Panc1 (cell line): Measurements from ENCODE around the gene ZNF486. TPM values are rescaled to one million over a fixed set of nuclear protein-coding genes. Genes with fewer than 3 reads are reported as not detected.
"Not testable (repeated sequence)": the region's sequence is repeated elsewhere in the genome, so short reads cannot be mapped to it uniquely, and the experiment has no call there.

ENCODE experiments used
- ATAC-seq: fragments of 200-7000 bp; cut with Tn5 transposase; 2 replicates; pipeline ENCODE4 v1.9.1; 2020; ENCODE audit warnings: mild to moderate bottlenecking, moderate library complexity
- BruUV-seq: library from RNA; stranded (reverse); fragments of 400-500 nt; replicated peaks from 2 replicates; lab custom pipeline; 2021; lab: Mats Ljungman, UMichigan
- CTCF ChIA-PET: fragments of 300-600 bp; sonication (Branson Sonifier 250); formaldehyde crosslinking; loops from one replicate; lab custom pipeline; 2022; ENCODE audit warnings: antibody characterized with exemption; lab: Charles Lee
- POLR2A ChIA-PET: fragments of 300-600 bp; sonication (Branson Sonifier 250); formaldehyde crosslinking; loops from one replicate; lab custom pipeline; 2022; ENCODE audit warnings: antibody characterized with exemption; lab: Charles Lee
- DNase-seq: peaks from one replicate; pipeline ENCODE4 v3.0.0-alpha.2; 2010; ENCODE audit warnings: low read depth, low spot score
- H3K27ac ChIP-seq: 2 replicates; pipeline ENCODE4 v1.5.1; 2011; ENCODE audit warnings: mild to moderate bottlenecking, low read length, inconsistent platforms
- H3K27me3 ChIP-seq: fragments of 200-500 bp; sonication (Bioruptor generic); 2 replicates; pipeline ENCODE4 v1.6.0; 2014; ENCODE audit warnings: low read length, inconsistent platforms; ENCODE audit not compliant: control insufficient read depth, insufficient read depth
- H3K36me3 ChIP-seq: fragments of 200-500 bp; sonication (Bioruptor generic); 2 replicates; pipeline ENCODE4 v1.5.1; 2014; ENCODE audit warnings: inconsistent platforms, mild to moderate bottlenecking, low read length, moderate library complexity; ENCODE audit not compliant: control insufficient read depth, insufficient read depth
- H3K4me1 ChIP-seq: 2 replicates; pipeline ENCODE4 v1.5.1; 2011; ENCODE audit warnings: inconsistent platforms, mild to moderate bottlenecking, low read length, moderate library complexity; ENCODE audit not compliant: control insufficient read depth, insufficient read depth
- H3K4me3 ChIP-seq, 2 experiments: 2 replicates each; pipeline ENCODE4 v1.5.1; 2011 to 2012; ENCODE audit warnings: low read depth in 2 of 2, low read length in 2 of 2, mild to moderate bottlenecking in 2 of 2, inconsistent platforms in 1 of 2, moderate library complexity in 1 of 2
- H3K9me3 ChIP-seq: fragments of 200-500 bp; sonication (Bioruptor generic); 2 replicates; pipeline ENCODE4 v1.5.1; 2014; ENCODE audit warnings: low read depth, mild to moderate bottlenecking, inconsistent platforms, low read length, moderate library complexity; ENCODE audit not compliant: control insufficient read depth, insufficient read depth
- CTCF ChIP-seq: fragments of 450-650 bp; IDR thresholded peaks from 2 replicates; pipeline ENCODE4 v1.5.1; 2017; ENCODE audit warnings: mild to moderate bottlenecking
- POLR2AphosphoS5 ChIP-seq: IDR thresholded peaks from 2 replicates; pipeline ENCODE4 v1.6.1; 2012; ENCODE audit warnings: mild to moderate bottlenecking, low read depth, low read length, moderate library complexity
- REST ChIP-seq, 2 experiments: IDR thresholded peaks; 2 replicates each; pipeline ENCODE4 v1.6.1; 2011 to 2012; ENCODE audit warnings: low read depth in 2 of 2, control low read depth in 1 of 2, low read length in 1 of 2, mild to moderate bottlenecking in 1 of 2, moderate library complexity in 1 of 2; ENCODE audit not compliant: insufficient read depth in 1 of 2
- SIN3A ChIP-seq: IDR thresholded peaks from 2 replicates; pipeline ENCODE4 v1.6.1; 2012; ENCODE audit warnings: low read depth, mild to moderate bottlenecking, low read length, moderate library complexity, borderline replicate concordance; ENCODE audit not compliant: insufficient read depth
- TCF7L2 ChIP-seq: IDR thresholded peaks from 2 replicates; pipeline ENCODE4 v1.6.1; 2011; ENCODE audit warnings: mild to moderate bottlenecking, low read depth, low read length, inconsistent platforms
- in situ Hi-C: cut with HindIII; loops from 2 replicates; pipeline ENCODE4 v1.10.0; 2016; ENCODE audit warnings: low sequenced_read_pairs, low pct_unique_long_range_greater_than_20kb
- intact Hi-C: fragments of 100-400 bp; cut with micrococcal nuclease; formaldehyde crosslinking; loops from one replicate; pipeline ENCODE4 v1.10.0; 2022; ENCODE audit not compliant: unreplicated experiment
- total RNA-seq: library from RNA; stranded (reverse); gene quantifications from one replicate; pipeline ENCODE4 v1.2.1, GENCODE V29; 2021; ENCODE audit not compliant: unreplicated experiment

ZNF486 gene
- total RNA-seq, 1 experiment from 2014 or later = 7.8 TPM

- ATAC-seq (no peak), DNase-seq (no peak)
- Histone ChIP-seq H3K27me3 (no peaks in the 10 kb centered on the region), H3K4me3 (no peak overlapping the region), H3K27ac (no peak overlapping the region), H3K36me3 (no peaks in the 10 kb centered on the region; the same call in 1 of the 2 replicates), H3K9me3 (no peaks in the 10 kb centered on the region), H3K4me1 (no peaks in the 10 kb centered on the region)
- intact Hi-C loops = no loop called here
- TF ChIP-seq TCF7L2 (no peak), CTCF (no peak), SIN3A (no peak), REST (IDR thresholded peaks at IDR 0.05; ENCODE audit: insufficient read depth in 1 of 2, low read depth in 2 of 2, low read length in 1 of 2) (no peak), POLR2AphosphoS5 (no peak)
- no TSS peak for BruUV-seq
- CTCF ChIA-PET = no interaction called here
- POLR2A ChIA-PET = no interaction called here
- in situ Hi-C loops = no loop called here
Measured at GRCh38 chr19:20171285-20171684, 4.3 kb downstream of the ZNF486 start.

- BruUV-seq, CTCF ChIA-PET, H3K4me1 ChIP-seq, intact Hi-C loops, ATAC-seq, DNase-seq, H3K27me3 ChIP-seq, H3K9me3 ChIP-seq, H3K36me3 ChIP-seq, H3K27ac ChIP-seq, H3K4me3 ChIP-seq, in situ Hi-C loops, POLR2A ChIA-PET: not testable (repeated sequence)
Measured at GRCh38 chr19:20175848-20176247, 8.8 kb downstream of the ZNF486 start.

GRCh38 chr19:20179956-20180355 is 12.9 kb downstream of the ZNF486 start:
- BruUV-seq, in situ Hi-C loops, H3K4me1 ChIP-seq, H3K36me3 ChIP-seq, H3K4me3 ChIP-seq, intact Hi-C loops, ATAC-seq, H3K27ac ChIP-seq, DNase-seq, H3K9me3 ChIP-seq, POLR2A ChIA-PET, H3K27me3 ChIP-seq, CTCF ChIA-PET: not testable (repeated sequence)
